ENCODE measurements around the gene MRPL54.

DNA sequence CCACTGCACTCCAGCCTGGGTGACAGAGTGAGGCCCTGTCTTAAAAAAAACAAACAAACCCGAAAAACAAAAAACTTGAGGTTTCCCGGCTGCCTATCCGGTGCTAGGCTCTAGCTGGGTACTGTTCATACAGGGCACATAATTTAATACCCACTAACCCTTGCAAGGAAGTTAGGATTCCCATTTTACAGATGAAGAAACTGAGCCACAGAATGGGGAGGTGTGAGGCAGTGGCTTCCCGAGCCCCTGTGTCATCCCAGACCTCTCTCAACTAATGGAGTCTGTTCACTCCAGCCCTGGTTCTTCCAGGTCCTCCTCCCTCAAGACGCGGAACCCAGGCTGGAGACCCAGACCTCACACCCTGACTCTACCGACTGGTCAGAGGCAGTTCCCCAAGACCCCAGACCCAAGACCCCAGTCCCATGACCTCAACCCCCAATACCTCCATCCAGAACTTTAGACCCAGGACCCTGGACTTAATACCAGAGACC is 1.6 kb upstream of the MRPL54 start:
- TF ChIP-seq, protein P1, sequence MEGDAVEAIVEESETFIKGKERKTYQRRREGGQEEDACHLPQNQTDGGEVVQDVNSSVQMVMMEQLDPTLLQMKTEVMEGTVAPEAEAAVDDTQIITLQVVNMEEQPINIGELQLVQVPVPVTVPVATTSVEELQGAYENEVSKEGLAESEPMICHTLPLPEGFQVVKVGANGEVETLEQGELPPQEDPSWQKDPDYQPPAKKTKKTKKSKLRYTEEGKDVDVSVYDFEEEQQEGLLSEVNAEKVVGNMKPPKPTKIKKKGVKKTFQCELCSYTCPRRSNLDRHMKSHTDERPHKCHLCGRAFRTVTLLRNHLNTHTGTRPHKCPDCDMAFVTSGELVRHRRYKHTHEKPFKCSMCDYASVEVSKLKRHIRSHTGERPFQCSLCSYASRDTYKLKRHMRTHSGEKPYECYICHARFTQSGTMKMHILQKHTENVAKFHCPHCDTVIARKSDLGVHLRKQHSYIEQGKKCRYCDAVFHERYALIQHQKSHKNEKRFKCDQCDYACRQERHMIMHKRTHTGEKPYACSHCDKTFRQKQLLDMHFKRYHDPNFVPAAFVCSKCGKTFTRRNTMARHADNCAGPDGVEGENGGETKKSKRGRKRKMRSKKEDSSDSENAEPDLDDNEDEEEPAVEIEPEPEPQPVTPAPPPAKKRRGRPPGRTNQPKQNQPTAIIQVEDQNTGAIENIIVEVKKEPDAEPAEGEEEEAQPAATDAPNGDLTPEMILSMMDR (optimal IDR thresholded peaks at IDR 0.05 in 1 of 3, IDR thresholded peaks at IDR 0.05 in 1 of 3, conservative IDR thresholded peaks at IDR 0.05 in 1 of 3; ENCODE audit: extremely low read depth in 1 of 3, insufficient read depth in 2 of 3, low read length in 3 of 3), result no peak
- no peak for TF ChIP-seq EZH2 (IDR thresholded peaks at IDR 0.05; ENCODE audit: low read length)

Data from keratinocyte (primary cell).